Uterus (tissue), 2 donors: Measurements from ENCODE around the gene CCDC57.

Experiments
- CTCF ChIP-seq, 4 experiments: fragments of 200-600 bp in 2 of 4; fragments of 450-650 bp in 2 of 4; sonication (generic) in 2 of 4; IDR thresholded peaks; one replicate each; pipeline ENCODE4 v1.5.1; 2016 to 2019; ENCODE audit warnings: antibody characterized with exemption in 4 of 4, mild to moderate bottlenecking in 2 of 4, moderate library complexity in 1 of 4
- POLR2A ChIP-seq, 2 donors: fragments of 450-650 bp; IDR thresholded peaks; one replicate each; pipeline ENCODE4 v1.6.1; 2016; ENCODE audit warnings: antibody characterized with exemption in 2 of 2, mild to moderate bottlenecking in 1 of 2, moderate library complexity in 1 of 2

GRCh38 chr17:82105882-82106687, 106.6 kb downstream of the CCDC57 start:
- no peak for TF ChIP-seq CTCF (IDR thresholded peaks at IDR 0.05)
- no peak for TF ChIP-seq POLR2A (IDR thresholded peaks at IDR 0.05)
